Transverse colon (tissue), 4 donors: ENCODE results near the gene DYRK4.

Experiments
- POLR2AphosphoS5 ChIP-seq, 3 donors: sonication (generic); formaldehyde crosslinking; IDR thresholded peaks; one replicate each; pipeline ENCODE4 v1.6.1; 2016; ENCODE audit warnings: antibody characterized with exemption in 3 of 3
- TF ChIP-seq, protein P1 (sequence below), 5 experiments: fragments of 200-600 bp in 3 of 5; fragments of 450-650 bp in 2 of 5; sonication (generic) in 3 of 5; IDR thresholded peaks; 1 replicate in 2 of 5; 2 replicates in 3 of 5; pipeline ENCODE4 v1.5.1; 2016 to 2017; ENCODE audit warnings: antibody characterized with exemption in 5 of 5, inconsistent platforms in 3 of 5, mild to moderate bottlenecking in 2 of 5, moderate library complexity in 1 of 5

DNA sequence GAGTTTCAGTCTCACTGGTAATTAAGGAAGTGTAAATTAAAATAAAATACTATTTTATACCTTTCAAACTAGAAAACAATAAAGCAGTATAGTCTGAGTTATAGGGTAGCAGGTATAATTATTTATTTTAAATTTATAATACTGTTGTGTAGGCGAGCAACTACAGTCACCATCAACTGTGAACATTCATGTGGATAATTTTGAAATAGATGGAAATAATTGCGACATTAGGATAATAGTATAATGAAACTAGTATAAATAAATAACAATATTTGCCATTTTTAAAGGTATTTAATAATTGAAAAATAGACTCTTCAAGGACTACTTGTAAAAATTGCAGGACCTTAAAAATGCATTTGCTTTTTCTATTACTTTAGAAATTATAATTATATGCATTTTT, 3.8 kb upstream of the DYRK4 start:
- TF ChIP-seq, protein P1, sequence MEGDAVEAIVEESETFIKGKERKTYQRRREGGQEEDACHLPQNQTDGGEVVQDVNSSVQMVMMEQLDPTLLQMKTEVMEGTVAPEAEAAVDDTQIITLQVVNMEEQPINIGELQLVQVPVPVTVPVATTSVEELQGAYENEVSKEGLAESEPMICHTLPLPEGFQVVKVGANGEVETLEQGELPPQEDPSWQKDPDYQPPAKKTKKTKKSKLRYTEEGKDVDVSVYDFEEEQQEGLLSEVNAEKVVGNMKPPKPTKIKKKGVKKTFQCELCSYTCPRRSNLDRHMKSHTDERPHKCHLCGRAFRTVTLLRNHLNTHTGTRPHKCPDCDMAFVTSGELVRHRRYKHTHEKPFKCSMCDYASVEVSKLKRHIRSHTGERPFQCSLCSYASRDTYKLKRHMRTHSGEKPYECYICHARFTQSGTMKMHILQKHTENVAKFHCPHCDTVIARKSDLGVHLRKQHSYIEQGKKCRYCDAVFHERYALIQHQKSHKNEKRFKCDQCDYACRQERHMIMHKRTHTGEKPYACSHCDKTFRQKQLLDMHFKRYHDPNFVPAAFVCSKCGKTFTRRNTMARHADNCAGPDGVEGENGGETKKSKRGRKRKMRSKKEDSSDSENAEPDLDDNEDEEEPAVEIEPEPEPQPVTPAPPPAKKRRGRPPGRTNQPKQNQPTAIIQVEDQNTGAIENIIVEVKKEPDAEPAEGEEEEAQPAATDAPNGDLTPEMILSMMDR (IDR thresholded peaks at IDR 0.05): no peak
- TF ChIP-seq POLR2AphosphoS5 (IDR thresholded peaks at IDR 0.05): no peak
